ENCODE data around the gene AIFM2. TPM values are rescaled to one million over a fixed set of nuclear protein-coding genes. Genes with fewer than 3 reads are reported as not detected.

AIFM2 gene
- polyA plus RNA-seq, 3 donors, result 0.28 to 2.1 (median 0.41) TPM

DNA sequence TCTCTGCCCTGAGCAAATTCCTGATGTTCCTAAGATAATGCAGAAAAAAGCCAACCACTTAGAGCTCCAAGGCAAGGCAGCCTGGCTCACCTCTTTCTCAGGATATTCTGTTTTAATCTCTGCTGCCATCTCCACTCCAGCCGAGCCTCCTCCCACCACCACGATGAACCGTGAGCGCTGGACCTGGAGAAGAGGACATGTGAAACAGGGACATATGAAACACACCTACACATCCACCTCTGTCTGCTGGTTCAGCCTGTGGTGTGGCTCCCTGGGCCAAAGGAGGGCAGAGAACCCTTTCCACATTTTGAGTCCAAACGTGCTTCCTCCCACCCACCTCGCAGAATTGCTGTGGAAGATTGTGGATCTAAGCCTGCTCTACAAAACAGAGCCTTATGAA is 12.2 kb downstream of the AIFM2 start:
- TF ChIP-seq, protein P1, sequence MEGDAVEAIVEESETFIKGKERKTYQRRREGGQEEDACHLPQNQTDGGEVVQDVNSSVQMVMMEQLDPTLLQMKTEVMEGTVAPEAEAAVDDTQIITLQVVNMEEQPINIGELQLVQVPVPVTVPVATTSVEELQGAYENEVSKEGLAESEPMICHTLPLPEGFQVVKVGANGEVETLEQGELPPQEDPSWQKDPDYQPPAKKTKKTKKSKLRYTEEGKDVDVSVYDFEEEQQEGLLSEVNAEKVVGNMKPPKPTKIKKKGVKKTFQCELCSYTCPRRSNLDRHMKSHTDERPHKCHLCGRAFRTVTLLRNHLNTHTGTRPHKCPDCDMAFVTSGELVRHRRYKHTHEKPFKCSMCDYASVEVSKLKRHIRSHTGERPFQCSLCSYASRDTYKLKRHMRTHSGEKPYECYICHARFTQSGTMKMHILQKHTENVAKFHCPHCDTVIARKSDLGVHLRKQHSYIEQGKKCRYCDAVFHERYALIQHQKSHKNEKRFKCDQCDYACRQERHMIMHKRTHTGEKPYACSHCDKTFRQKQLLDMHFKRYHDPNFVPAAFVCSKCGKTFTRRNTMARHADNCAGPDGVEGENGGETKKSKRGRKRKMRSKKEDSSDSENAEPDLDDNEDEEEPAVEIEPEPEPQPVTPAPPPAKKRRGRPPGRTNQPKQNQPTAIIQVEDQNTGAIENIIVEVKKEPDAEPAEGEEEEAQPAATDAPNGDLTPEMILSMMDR (IDR thresholded peaks at IDR 0.05), result no peak
- Histone ChIP-seq H3K4me1 (ENCODE audit: control insufficient read depth in 1 of 2, insufficient read depth in 2 of 2, low read length in 2 of 2) (peaks cover 0 to 3% of the 10 kb centered on the region in 2 donors), H3K9ac (ENCODE audit: insufficient read depth, low read length, poor library complexity, severe bottlenecking) (no peak overlapping the region), H4K20me1 (ENCODE audit: insufficient read depth, low read length) (no peaks in the 10 kb centered on the region), H3K4me2 (replicated peaks; ENCODE audit: extremely low read depth, low read length, poor library complexity, severe bottlenecking) (no peak overlapping the region), H3K36me3 (replicated peaks in 1 of 2; ENCODE audit: control insufficient read depth in 1 of 2, insufficient read depth in 2 of 2, low read length in 2 of 2) (no peaks in the 10 kb centered on the region), H3K27ac (ENCODE audit: low read depth in 1 of 2, low read length in 2 of 2) (no peak overlapping the region), H3K4me3 (replicated peaks in 1 of 3; ENCODE audit: low read depth in 2 of 3, low read length in 3 of 3) (no peak overlapping the region), H2AFZ (ENCODE audit: insufficient read depth, low read depth, low read length, poor library complexity, severe bottlenecking) (no peak overlapping the region), H3K27me3 (ENCODE audit: control insufficient read depth in 2 of 2, insufficient read depth in 2 of 2, low read length in 2 of 2) (no peaks in the 10 kb centered on the region), H3K79me2 (ENCODE audit: insufficient read depth, low read length) (no peaks in the 10 kb centered on the region), H3K9me3 (replicated peaks in 1 of 2; ENCODE audit: control insufficient read depth in 1 of 2, insufficient read depth in 1 of 2, low read length in 2 of 2) (peaks cover 0 to 5% of the 10 kb centered on the region in 2 donors)
- peak overlapping the region in 1 of 7 donors; percentile 31 for H3K27ac Mint-ChIP-seq
- H3K36me3 Mint-ChIP-seq, result peaks cover 0 to 9% of the 10 kb centered on the region in 2 donors
- intact Hi-C loops (cut with micrococcal nuclease), result no loop called here
- DNase-seq, result no peak
- no CpG with 5 or more reads among the region's 6 CpGs for WGBS (ENCODE audit: insufficient coverage)
- peaks cover 0 to 8% (median 3%) of the 10 kb centered on the region in 3 donors for H3K27me3 Mint-ChIP-seq (ENCODE audit: low read depth in 3 of 3)
- peaks cover 2 to 9% (median 5%) of the 10 kb centered on the region in 7 donors for H3K9me3 Mint-ChIP-seq
- no peak overlapping the region for H3K4me3 Mint-ChIP-seq
- H3K4me1 Mint-ChIP-seq, result peaks cover 10% of the 10 kb centered on the region

GRCh38 chr10:70119623-70120022 is 13.0 kb downstream of the AIFM2 start:
- H3K27ac Mint-ChIP-seq, result peak overlapping the region in 1 of 7 donors; percentile 46
- Histone ChIP-seq H3K9ac (ENCODE audit: insufficient read depth, low read length, poor library complexity, severe bottlenecking) (no peak overlapping the region), H3K4me2 (replicated peaks; ENCODE audit: extremely low read depth, low read length, poor library complexity, severe bottlenecking) (no peak overlapping the region), H3K9me3 (replicated peaks in 1 of 2; ENCODE audit: control insufficient read depth in 1 of 2, insufficient read depth in 1 of 2, low read length in 2 of 2) (peaks cover 0 to under 1% of the 10 kb centered on the region in 2 donors), H2AFZ (ENCODE audit: insufficient read depth, low read depth, low read length, poor library complexity, severe bottlenecking) (no peak overlapping the region), H3K36me3 (replicated peaks in 1 of 2; ENCODE audit: control insufficient read depth in 1 of 2, insufficient read depth in 2 of 2, low read length in 2 of 2) (no peaks in the 10 kb centered on the region), H3K27ac (ENCODE audit: low read depth in 1 of 2, low read length in 2 of 2) (no peak overlapping the region), H3K4me1 (ENCODE audit: control insufficient read depth in 1 of 2, insufficient read depth in 2 of 2, low read length in 2 of 2) (peaks cover 0 to 3% of the 10 kb centered on the region in 2 donors), H3K27me3 (ENCODE audit: control insufficient read depth in 2 of 2, insufficient read depth in 2 of 2, low read length in 2 of 2) (no peaks in the 10 kb centered on the region), H4K20me1 (ENCODE audit: insufficient read depth, low read length) (no peaks in the 10 kb centered on the region), H3K79me2 (ENCODE audit: insufficient read depth, low read length) (no peaks in the 10 kb centered on the region), H3K4me3 (replicated peaks in 1 of 3; ENCODE audit: low read depth in 2 of 3, low read length in 3 of 3) (no peak overlapping the region)
- H3K9me3 Mint-ChIP-seq, result peaks cover 0 to 3% (median 0%) of the 10 kb centered on the region in 7 donors
- H3K4me1 Mint-ChIP-seq, result peaks cover 9% of the 10 kb centered on the region
- 67% methylated on average over 8 of the region's 8 CpGs for WGBS (ENCODE audit: insufficient coverage)
- no peak for DNase-seq
- TF ChIP-seq, protein P1 (IDR thresholded peaks at IDR 0.05), result no peak
- peaks cover 3 to 11% of the 10 kb centered on the region in 2 donors for H3K36me3 Mint-ChIP-seq
- intact Hi-C loops (cut with micrococcal nuclease), result no loop called here
- peaks cover 0 to 8% (median 3%) of the 10 kb centered on the region in 3 donors for H3K27me3 Mint-ChIP-seq (ENCODE audit: low read depth in 3 of 3)
- no peak overlapping the region for H3K4me3 Mint-ChIP-seq
